Measurements from ENCODE around the gene SLC25A36. TPM values are rescaled to one million over a fixed set of nuclear protein-coding genes. Genes with fewer than 3 reads are reported as not detected.

The SLC25A36 gene
- total and polyA plus RNA-seq, 4 donors, result 1.5 to 20.5 (median 5.4) TPM

DNA sequence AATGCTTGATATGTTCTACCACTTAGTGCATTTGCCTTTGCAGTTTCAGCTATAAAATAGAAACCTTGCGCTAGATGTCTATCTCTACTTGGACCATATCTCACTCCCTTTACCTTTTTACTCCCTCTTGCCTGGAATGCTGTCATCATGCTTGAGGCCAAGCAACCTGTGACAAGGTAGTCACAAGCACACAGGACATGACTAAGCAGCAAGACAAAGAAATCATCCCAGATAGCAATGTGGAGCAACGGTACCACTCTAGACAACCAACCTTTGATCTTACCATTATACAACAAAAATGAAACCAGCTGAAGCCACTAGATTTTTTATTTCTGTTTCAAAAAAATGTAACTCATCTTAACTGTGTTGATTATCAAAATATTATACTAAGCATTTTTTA, 59.0 kb downstream of the SLC25A36 start:
- no peak overlapping the region for H3K4me3 ChIP-seq (ENCODE audit: low read depth in 1 of 3, low read length in 3 of 3)
- TF ChIP-seq HNF4A (conservative IDR thresholded peaks at IDR 0.05) (no peak), RAD21 (IDR thresholded peaks at IDR 0.05) (no peak), FOXA1 (IDR thresholded peaks at IDR 0.05) (no peak), NR2F2 (IDR thresholded peaks at IDR 0.05) (no peak), JUND (IDR thresholded peaks at IDR 0.05) (no peak), HNF4G (IDR thresholded peaks at IDR 0.05) (no peak), FOXA2 (IDR thresholded peaks at IDR 0.05) (no peak), YY1 (IDR thresholded peaks at IDR 0.05) (no peak), SP1 (IDR thresholded peaks at IDR 0.05) (no peak), GABPA (IDR thresholded peaks at IDR 0.05 in 1 of 2, conservative IDR thresholded peaks at IDR 0.05 in 1 of 2) (no peak), EGR1 (IDR thresholded peaks at IDR 0.05; ENCODE audit: low read depth in 2 of 2) (no peak)
- H3K9me3 ChIP-seq (ENCODE audit: control insufficient read depth in 4 of 4, low read length in 3 of 4), result no peaks in the 10 kb centered on the region
- H3K27ac ChIP-seq (ENCODE audit: low read depth in 1 of 2, low read length in 2 of 2), result no peak overlapping the region
- H3K27me3 ChIP-seq (ENCODE audit: control insufficient read depth in 4 of 4, insufficient read depth in 4 of 4, low read length in 3 of 4), result peaks cover 0 to 6% (median 1%) of the 10 kb centered on the region in 4 donors
- no peaks in the 10 kb centered on the region for H3K4me1 ChIP-seq (ENCODE audit: control insufficient read depth in 4 of 4, insufficient read depth in 4 of 4, low read length in 3 of 4)
- no peak for DNase-seq (ENCODE audit: low spot score)
- WGBS, result 83% methylated on average over 2 of the region's 2 CpGs
- no peak overlapping the region for H3K9ac ChIP-seq (ENCODE audit: low read depth in 1 of 2, low read length in 2 of 2)
- no peaks in the 10 kb centered on the region for H3K36me3 ChIP-seq (ENCODE audit: control insufficient read depth in 4 of 4, insufficient read depth in 3 of 4, low read depth in 1 of 4, low read length in 3 of 4)

- TF ChIP-seq ATF3 (IDR thresholded peaks at IDR 0.05) (no peak), EGR1 (IDR thresholded peaks at IDR 0.05; ENCODE audit: low read depth in 2 of 2) (no peak), ZBTB33 (IDR thresholded peaks at IDR 0.05) (no peak), REST (IDR thresholded peaks at IDR 0.05) (no peak), YY1 (IDR thresholded peaks at IDR 0.05) (no peak), HNF4G (IDR thresholded peaks at IDR 0.05) (no peak), FOXA2 (IDR thresholded peaks at IDR 0.05) (no peak), JUND (IDR thresholded peaks at IDR 0.05) (no peak), RXRA (IDR thresholded peaks at IDR 0.05) (no peak), GABPA (IDR thresholded peaks at IDR 0.05 in 1 of 2, conservative IDR thresholded peaks at IDR 0.05 in 1 of 2) (no peak), TAF1 (conservative IDR thresholded peaks at IDR 0.05) (no peak), RAD21 (IDR thresholded peaks at IDR 0.05) (no peak)
- TF ChIP-seq, protein P1, sequence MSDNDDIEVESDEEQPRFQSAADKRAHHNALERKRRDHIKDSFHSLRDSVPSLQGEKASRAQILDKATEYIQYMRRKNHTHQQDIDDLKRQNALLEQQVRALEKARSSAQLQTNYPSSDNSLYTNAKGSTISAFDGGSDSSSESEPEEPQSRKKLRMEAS (IDR thresholded peaks at IDR 0.05), result no peak
- Histone ChIP-seq H3K4me1 (ENCODE audit: control insufficient read depth in 4 of 4, insufficient read depth in 4 of 4, low read length in 3 of 4) (no peaks in the 10 kb centered on the region), H3K36me3 (ENCODE audit: control insufficient read depth in 4 of 4, insufficient read depth in 3 of 4, low read depth in 1 of 4, low read length in 3 of 4) (no peaks in the 10 kb centered on the region), H3K9me3 (ENCODE audit: control insufficient read depth in 4 of 4, low read length in 3 of 4) (no peaks in the 10 kb centered on the region), H3K9ac (ENCODE audit: low read depth in 1 of 2, low read length in 2 of 2) (no peak overlapping the region), H3K27me3 (ENCODE audit: control insufficient read depth in 4 of 4, insufficient read depth in 4 of 4, low read length in 3 of 4) (peaks cover 0 to 10% (median 1%) of the 10 kb centered on the region in 4 donors), H3K4me3 (ENCODE audit: low read depth in 1 of 3, low read length in 3 of 3) (no peak overlapping the region), H3K27ac (ENCODE audit: low read depth in 1 of 2, low read length in 2 of 2) (no peak overlapping the region)
- no peak for DNase-seq (ENCODE audit: low spot score)
- WGBS, result 86% methylated on average over 1 of the region's 1 CpG
These were observed 64.7 kb downstream of the SLC25A36 start for GRCh38 chr3:141006344-141006743.
